ENCODE data around the gene CFAP100. TPM values are rescaled to one million over a fixed set of nuclear protein-coding genes. Genes with fewer than 3 reads are reported as not detected.

Gene CFAP100
- total and polyA plus RNA-seq, 2 experiments from 2014 or later = not detected

DNA sequence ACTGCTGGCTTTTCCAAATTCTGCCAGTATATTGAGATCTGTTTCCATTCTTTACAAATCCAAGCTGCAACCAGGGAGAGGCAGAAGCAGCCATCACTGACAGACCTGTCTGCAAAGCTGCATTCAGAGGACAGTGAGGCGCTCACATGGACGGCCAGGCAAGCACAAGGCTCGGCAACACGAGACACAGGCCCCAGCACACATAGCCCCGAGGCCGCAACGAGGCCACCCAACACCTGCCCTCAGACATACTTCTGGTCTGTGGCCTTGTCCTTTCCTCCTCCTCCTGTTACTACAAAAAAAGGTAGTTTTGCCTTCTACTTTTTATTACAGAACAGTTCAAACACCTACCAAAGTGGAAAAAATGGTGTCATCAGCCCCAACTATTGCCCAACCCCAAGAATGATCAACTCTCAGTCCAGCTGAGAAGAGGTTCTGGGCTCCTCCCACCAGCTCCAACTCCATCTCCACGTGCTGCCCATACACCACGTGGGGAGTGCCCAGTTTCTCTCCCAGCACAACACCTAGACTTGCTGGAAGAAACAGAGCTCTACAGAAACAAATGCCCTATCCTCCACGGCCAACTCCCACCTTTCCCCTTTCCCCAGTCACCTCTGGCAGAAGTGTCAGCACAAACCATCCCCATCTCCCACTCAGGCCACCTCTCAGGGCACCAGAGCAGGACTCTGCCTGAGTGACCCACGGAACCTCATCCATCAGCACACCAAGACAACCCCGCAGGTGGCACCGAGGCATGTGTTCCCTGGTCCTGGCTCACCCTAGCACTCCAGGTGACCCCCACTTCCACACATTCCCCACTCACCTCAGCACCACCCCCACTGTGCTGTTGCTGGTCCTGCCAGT, 73.6 kb downstream of the CFAP100 start:
- Histone ChIP-seq H3K27me3 (no peaks in the 10 kb centered on the region), H3K9me3 (ENCODE audit: low read depth) (no peaks in the 10 kb centered on the region), H3K27ac (peak overlapping the region; percentile 72), H3K4me3 (no peak overlapping the region), H3K4me1 (ENCODE audit: low read depth) (peaks cover 33% of the 10 kb centered on the region), H3K36me3 (peaks cover 37% of the 10 kb centered on the region)
- DNase-seq (ENCODE audit: low read depth in 1 of 2, low spot score in 1 of 2) = peak in 1 of 2 donors; percentile 25
- TF ChIP-seq, protein P1, sequence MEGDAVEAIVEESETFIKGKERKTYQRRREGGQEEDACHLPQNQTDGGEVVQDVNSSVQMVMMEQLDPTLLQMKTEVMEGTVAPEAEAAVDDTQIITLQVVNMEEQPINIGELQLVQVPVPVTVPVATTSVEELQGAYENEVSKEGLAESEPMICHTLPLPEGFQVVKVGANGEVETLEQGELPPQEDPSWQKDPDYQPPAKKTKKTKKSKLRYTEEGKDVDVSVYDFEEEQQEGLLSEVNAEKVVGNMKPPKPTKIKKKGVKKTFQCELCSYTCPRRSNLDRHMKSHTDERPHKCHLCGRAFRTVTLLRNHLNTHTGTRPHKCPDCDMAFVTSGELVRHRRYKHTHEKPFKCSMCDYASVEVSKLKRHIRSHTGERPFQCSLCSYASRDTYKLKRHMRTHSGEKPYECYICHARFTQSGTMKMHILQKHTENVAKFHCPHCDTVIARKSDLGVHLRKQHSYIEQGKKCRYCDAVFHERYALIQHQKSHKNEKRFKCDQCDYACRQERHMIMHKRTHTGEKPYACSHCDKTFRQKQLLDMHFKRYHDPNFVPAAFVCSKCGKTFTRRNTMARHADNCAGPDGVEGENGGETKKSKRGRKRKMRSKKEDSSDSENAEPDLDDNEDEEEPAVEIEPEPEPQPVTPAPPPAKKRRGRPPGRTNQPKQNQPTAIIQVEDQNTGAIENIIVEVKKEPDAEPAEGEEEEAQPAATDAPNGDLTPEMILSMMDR (IDR thresholded peaks at IDR 0.05; ENCODE audit: low read depth, low read length) = no peak

DNA sequence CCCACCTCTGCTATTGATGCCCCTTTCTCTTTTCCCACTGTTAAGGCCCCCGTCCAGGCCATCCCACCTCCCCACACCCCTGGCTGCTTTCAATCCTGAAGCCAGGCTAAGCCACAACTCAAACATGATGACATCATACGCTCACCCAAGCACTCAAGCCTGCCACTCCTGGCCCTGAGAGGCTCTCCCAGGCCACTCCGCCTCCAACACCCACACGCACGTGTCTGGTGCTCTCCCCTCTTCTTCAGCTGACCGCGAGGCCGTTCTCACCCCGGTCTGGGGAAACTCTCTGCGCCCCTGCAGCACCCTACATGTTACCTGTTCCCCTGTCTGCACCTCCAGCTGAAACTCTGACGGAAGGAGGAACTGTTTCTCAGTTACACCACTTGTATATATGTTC, 74.8 kb downstream of the CFAP100 start:
- Histone ChIP-seq H3K27me3 (no peaks in the 10 kb centered on the region), H3K36me3 (peaks cover 25% of the 10 kb centered on the region), H3K9me3 (ENCODE audit: low read depth) (no peaks in the 10 kb centered on the region), H3K27ac (peak overlapping the region; percentile 72), H3K4me3 (no peak overlapping the region), H3K4me1 (ENCODE audit: low read depth) (peaks cover 43% of the 10 kb centered on the region)
- TF ChIP-seq, protein P1 (IDR thresholded peaks at IDR 0.05; ENCODE audit: low read depth, low read length) = no peak
- peak in 1 of 2 donors; percentile 54 for DNase-seq (ENCODE audit: low read depth in 1 of 2, low spot score in 1 of 2)

DNA sequence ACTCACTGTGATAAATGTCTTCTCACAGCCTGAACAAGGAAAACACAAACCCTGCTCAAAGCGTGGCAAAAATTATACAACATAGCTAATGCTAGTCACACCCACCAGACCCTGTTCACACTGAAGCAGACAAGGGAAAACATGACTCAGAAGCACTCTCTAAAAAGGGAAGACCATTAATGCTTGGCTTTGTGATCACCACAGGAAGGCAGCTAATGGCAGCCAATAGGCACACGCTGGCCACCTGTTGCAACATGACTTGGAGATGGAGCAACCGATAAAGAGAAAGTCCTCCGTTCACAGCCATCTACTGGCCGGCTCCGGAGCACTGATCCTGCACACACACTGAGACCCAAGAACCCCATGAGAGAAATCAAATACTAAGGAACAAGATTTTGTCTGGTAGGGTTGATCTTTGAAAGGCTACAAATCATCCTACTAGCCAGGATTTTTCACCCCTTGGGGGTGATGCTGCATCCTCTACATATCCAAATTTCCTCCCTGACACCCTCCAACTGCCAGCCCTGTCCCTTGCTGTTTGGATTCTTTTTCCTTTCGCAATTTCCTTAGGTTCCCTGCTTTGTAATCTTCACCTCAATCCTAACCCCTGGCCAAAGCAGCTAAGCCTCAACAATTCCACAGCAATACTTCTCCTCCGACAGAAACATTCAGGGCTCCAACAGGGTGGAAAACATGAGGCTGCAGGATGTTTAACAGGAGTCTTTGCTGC, 77.7 kb downstream of the CFAP100 start:
- H3K36me3 ChIP-seq = peaks cover 13% of the 10 kb centered on the region
- peaks cover 44% of the 10 kb centered on the region for H3K4me1 ChIP-seq (ENCODE audit: low read depth)
- no peak overlapping the region for H3K27ac ChIP-seq
- H3K4me3 ChIP-seq = no peak overlapping the region
- peak in 1 of 2 donors; percentile 86 for DNase-seq (ENCODE audit: low read depth in 1 of 2, low spot score in 1 of 2)
- H3K27me3 ChIP-seq = no peaks in the 10 kb centered on the region
- H3K9me3 ChIP-seq (ENCODE audit: low read depth) = no peaks in the 10 kb centered on the region
- TF ChIP-seq, protein P1 (IDR thresholded peaks at IDR 0.05; ENCODE audit: low read depth, low read length) = peak; percentile 6

DNA sequence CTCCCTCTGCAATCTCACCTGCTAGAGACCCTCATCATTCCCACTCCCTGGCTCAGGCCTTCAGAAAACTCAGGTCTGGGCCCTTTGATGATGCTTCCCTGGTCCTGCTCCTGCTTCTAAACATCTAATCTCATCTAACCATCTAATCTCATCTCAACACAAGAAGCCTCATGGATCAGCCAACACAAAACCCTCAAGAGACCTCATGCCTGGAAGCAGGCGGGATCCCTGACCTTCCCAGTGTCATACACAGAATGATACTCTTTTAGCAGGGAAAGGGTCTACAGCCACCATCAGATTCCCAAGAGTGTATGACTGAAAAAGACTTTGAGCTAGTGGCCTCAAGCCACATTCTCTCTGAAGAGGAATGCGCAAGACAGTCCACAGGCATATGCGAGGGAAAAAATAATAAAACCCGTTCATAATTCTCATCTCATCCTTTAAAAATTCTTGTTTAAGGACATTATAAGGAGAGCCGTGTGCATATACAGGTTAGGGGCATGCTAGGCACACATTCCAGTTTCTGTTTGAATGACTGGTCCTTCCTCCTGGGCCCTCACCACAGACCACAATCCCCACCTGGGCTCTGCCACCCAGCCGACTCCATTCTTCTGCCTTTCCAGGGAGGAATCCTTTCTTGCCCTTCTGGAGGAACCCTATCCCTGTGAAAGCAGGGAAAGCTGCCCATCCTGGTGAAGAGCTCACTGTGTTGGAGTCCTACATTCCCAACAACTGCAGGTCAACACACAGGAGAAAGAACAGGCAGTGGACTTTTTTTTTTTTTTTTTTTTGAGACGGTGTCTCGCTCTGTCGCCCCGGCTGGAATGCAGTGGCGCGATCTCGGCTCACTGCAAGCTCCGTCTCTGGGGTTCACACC, 78.8 kb downstream of the CFAP100 start:
- no peaks in the 10 kb centered on the region for H3K27me3 ChIP-seq
- H3K4me3 ChIP-seq = peak overlapping the region; percentile 61
- no peak overlapping the region for H3K27ac ChIP-seq
- H3K4me1 ChIP-seq (ENCODE audit: low read depth) = peaks cover 39% of the 10 kb centered on the region
- no peaks in the 10 kb centered on the region for H3K9me3 ChIP-seq (ENCODE audit: low read depth)
- peaks cover 13% of the 10 kb centered on the region for H3K36me3 ChIP-seq
- DNase-seq (ENCODE audit: low read depth in 1 of 2, low spot score in 1 of 2) = no peak
- TF ChIP-seq, protein P1 (IDR thresholded peaks at IDR 0.05; ENCODE audit: low read depth, low read length) = no peak
